ENCODE measurements around the gene GPS1.
A peak's percentile ranks its signal among the peaks of the same experiment; 100 is the strongest.

Gene GPS1

GRCh38 chr17:82092995-82093751, 41.5 kb downstream of the GPS1 start:
- DNase-seq = no peak

GRCh38 chr17:82094931-82095776, 43.5 kb downstream of the GPS1 start:
- DNase-seq = no peak

- no peak for DNase-seq
Observed at GRCh38 chr17:82095777-82096708, 44.3 kb downstream of the GPS1 start.

GRCh38 chr17:82096709-82097183, 45.0 kb downstream of the GPS1 start:
- no peak for DNase-seq

GRCh38 chr17:82097184-82097918, 45.7 kb downstream of the GPS1 start:
- DNase-seq = no peak

GRCh38 chr17:82097919-82098168, 46.1 kb downstream of the GPS1 start:
- no peak for DNase-seq

GRCh38 chr17:82098169-82098938, 46.7 kb downstream of the GPS1 start, which contains the start of gene FASN:
Gene FASN (minus strand): TSS chr17:82098236. CDS start chr17:82096445, 1,791 bp downstream.
- peak; percentile 90 for DNase-seq

GRCh38 chr17:82098939-82099763, 47.5 kb downstream of the GPS1 start:
- no peak for DNase-seq

GRCh38 chr17:82100502-82101298, 49.0 kb downstream of the GPS1 start:
- no peak for DNase-seq

GRCh38 chr17:82101301-82101715, 49.6 kb downstream of the GPS1 start:
- DNase-seq = no peak

GRCh38 chr17:82101767-82102679, 50.3 kb downstream of the GPS1 start:
- no peak for DNase-seq

- DNase-seq = no peak
Observed at GRCh38 chr17:82103553-82104451, 52.1 kb downstream of the GPS1 start.

- DNase-seq = no peak
Observed at GRCh38 chr17:82104797-82105416, 53.2 kb downstream of the GPS1 start.

- DNase-seq = no peak
Observed at GRCh38 chr17:82105417-82105881, 53.8 kb downstream of the GPS1 start.

GRCh38 chr17:82105882-82106687, 54.4 kb downstream of the GPS1 start:
- DNase-seq = no peak
